Neural cell (in vitro differentiated cells): Measurements from ENCODE around the gene SLC25A15.

Experiments
- EP300 ChIP-seq: fragments of 450-650 bp; conservative IDR thresholded peaks from 2 replicates; pipeline ENCODE4 v1.6.1; 2014; ENCODE audit warnings: antibody characterized with exemption, mild to moderate bottlenecking, moderate library complexity; ENCODE audit not compliant: poor library complexity, severe bottlenecking
- EZH2 ChIP-seq: fragments of 200-600, 300-800 bp; shearing (Covaris generic), sonication (generic); IDR thresholded peaks from 2 replicates; pipeline ENCODE4 v1.6.1; 2014; ENCODE audit warnings: antibody characterized with exemption, low read length, borderline replicate concordance, mild to moderate bottlenecking; ENCODE audit not compliant: insufficient read depth, poor library complexity, severe bottlenecking
- MXI1 ChIP-seq: fragments of 450-650 bp; conservative IDR thresholded peaks from 2 replicates; pipeline ENCODE4 v1.6.1; 2014; ENCODE audit warnings: antibody characterized with exemption, mild to moderate bottlenecking; ENCODE audit not compliant: poor library complexity, severe bottlenecking
- POLR2AphosphoS5 ChIP-seq: IDR thresholded peaks from 2 replicates; pipeline ENCODE4 v1.6.1; 2012
- RAD21 ChIP-seq: fragments of 450-650 bp; conservative IDR thresholded peaks from 2 replicates; pipeline ENCODE4 v1.6.1; 2014; ENCODE audit warnings: antibody characterized with exemption, mild to moderate bottlenecking, moderate library complexity
- SMC3 ChIP-seq: fragments of 450-650 bp; conservative IDR thresholded peaks from 2 replicates; pipeline ENCODE4 v1.6.1; 2014; ENCODE audit warnings: antibody characterized with exemption, mild to moderate bottlenecking, moderate library complexity; ENCODE audit not compliant: poor library complexity
- TAF1 ChIP-seq: IDR thresholded peaks from 2 replicates; pipeline ENCODE4 v1.6.1; 2012; ENCODE audit warnings: low read depth
- TF ChIP-seq, protein P1 (sequence below): fragments of 450-650 bp; IDR thresholded peaks from 2 replicates; pipeline ENCODE4 v1.5.1; 2014; ENCODE audit warnings: antibody characterized with exemption, mild to moderate bottlenecking, moderate library complexity; ENCODE audit not compliant: poor library complexity, severe bottlenecking
- TF ChIP-seq, protein P2 (sequence below): IDR thresholded peaks from 2 replicates; pipeline ENCODE4 v1.6.1; 2012; ENCODE audit warnings: borderline replicate concordance

DNA sequence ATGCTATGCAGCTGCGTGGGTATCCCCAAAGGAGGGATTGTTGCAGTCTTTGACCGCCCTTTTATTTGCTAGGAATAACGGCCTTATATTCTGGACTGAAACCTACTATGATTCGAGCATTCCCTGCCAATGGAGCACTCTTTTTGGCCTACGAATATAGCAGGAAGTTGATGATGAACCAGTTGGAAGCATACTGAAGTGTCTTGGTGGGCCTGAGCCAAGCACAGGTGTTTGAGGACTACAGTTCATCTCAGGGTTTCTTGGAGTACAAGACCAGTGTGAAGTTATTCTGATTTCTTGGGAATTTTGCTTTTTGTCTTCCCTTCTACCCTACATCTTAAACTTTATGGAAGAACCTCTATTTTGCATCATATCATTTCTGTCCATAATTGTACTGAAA, 20.1 kb downstream of the SLC25A15 start:
- TF ChIP-seq MXI1 (no peak), EZH2 (no peak), TAF1 (no peak), EP300 (no peak), RAD21 (no peak), POLR2AphosphoS5 (no peak), SMC3 (no peak)
- TF ChIP-seq, protein P1, sequence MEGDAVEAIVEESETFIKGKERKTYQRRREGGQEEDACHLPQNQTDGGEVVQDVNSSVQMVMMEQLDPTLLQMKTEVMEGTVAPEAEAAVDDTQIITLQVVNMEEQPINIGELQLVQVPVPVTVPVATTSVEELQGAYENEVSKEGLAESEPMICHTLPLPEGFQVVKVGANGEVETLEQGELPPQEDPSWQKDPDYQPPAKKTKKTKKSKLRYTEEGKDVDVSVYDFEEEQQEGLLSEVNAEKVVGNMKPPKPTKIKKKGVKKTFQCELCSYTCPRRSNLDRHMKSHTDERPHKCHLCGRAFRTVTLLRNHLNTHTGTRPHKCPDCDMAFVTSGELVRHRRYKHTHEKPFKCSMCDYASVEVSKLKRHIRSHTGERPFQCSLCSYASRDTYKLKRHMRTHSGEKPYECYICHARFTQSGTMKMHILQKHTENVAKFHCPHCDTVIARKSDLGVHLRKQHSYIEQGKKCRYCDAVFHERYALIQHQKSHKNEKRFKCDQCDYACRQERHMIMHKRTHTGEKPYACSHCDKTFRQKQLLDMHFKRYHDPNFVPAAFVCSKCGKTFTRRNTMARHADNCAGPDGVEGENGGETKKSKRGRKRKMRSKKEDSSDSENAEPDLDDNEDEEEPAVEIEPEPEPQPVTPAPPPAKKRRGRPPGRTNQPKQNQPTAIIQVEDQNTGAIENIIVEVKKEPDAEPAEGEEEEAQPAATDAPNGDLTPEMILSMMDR: no peak
- TF ChIP-seq, protein P2, sequence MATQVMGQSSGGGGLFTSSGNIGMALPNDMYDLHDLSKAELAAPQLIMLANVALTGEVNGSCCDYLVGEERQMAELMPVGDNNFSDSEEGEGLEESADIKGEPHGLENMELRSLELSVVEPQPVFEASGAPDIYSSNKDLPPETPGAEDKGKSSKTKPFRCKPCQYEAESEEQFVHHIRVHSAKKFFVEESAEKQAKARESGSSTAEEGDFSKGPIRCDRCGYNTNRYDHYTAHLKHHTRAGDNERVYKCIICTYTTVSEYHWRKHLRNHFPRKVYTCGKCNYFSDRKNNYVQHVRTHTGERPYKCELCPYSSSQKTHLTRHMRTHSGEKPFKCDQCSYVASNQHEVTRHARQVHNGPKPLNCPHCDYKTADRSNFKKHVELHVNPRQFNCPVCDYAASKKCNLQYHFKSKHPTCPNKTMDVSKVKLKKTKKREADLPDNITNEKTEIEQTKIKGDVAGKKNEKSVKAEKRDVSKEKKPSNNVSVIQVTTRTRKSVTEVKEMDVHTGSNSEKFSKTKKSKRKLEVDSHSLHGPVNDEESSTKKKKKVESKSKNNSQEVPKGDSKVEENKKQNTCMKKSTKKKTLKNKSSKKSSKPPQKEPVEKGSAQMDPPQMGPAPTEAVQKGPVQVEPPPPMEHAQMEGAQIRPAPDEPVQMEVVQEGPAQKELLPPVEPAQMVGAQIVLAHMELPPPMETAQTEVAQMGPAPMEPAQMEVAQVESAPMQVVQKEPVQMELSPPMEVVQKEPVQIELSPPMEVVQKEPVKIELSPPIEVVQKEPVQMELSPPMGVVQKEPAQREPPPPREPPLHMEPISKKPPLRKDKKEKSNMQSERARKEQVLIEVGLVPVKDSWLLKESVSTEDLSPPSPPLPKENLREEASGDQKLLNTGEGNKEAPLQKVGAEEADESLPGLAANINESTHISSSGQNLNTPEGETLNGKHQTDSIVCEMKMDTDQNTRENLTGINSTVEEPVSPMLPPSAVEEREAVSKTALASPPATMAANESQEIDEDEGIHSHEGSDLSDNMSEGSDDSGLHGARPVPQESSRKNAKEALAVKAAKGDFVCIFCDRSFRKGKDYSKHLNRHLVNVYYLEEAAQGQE: no peak
